22Rv1 (cell line): Measurements from ENCODE around the gene PAQR5.

Experiments
- H3K27ac ChIP-seq: fragments of 450-650 bp; 2 replicates; pipeline ENCODE4 v1.5.1; 2017
- CTCF ChIP-seq: fragments of 450-650 bp; IDR thresholded peaks from 2 replicates; pipeline ENCODE4 v1.5.1; 2017; ENCODE audit warnings: mild to moderate bottlenecking
- ZFX ChIP-seq: fragments of 450-650 bp; IDR thresholded peaks from 2 replicates; pipeline ENCODE4 v1.6.1; 2017; ENCODE audit warnings: antibody characterized with exemption, borderline replicate concordance

Gene PAQR5

DNA sequence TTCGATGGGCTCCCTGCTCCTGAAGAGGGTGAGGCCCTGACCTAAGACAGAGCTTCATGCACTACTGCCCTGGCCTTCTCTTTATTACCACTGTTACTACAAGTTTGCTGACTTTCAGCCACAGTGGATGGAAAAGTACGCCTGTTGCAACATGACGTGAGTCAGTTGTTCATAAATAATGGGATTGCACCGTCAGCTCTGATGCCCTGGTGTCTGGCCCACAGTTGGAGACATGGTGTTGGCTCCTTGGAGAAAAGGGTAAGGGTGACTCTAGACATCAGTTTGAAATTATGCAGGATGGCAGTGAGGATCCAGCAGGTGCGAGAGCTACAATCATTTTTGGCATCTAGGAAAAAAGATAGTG is 5.5 kb downstream of the PAQR5 start:
- TF ChIP-seq CTCF: no peak
- TF ChIP-seq ZFX: no peak

GRCh38 chr15:69305204-69305931 is 6.7 kb downstream of the PAQR5 start:
- TF ChIP-seq CTCF (no peak), ZFX (no peak)
- no peak overlapping the region for H3K27ac ChIP-seq

More for the DNA sequence above, 5.5 kb downstream of the PAQR5 start:
- no peak overlapping the region for H3K27ac ChIP-seq

GRCh38 chr15:69305933-69306568 is 7.3 kb downstream of the PAQR5 start:
- no peak overlapping the region for H3K27ac ChIP-seq

DNA sequence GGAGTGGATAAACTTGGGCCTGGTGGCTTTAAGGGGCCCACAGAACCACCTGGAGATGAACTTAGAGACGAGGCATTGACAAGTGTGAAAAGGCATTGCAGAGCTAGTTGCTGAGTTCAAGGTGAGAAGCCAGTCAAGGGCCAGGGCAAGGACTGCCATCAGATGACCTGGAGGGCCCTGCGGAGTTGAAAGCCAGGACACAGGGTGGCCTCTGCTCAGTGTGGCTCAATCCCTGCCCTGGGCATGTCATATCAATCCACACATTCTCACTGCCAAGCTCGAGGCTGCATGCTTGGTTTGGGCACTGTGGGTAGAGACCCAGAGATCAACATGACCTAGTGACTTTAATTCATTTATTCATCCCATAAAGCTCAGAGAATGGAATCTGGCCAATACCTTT is 9.2 kb downstream of the PAQR5 start:
- no peak for TF ChIP-seq CTCF
- TF ChIP-seq ZFX: no peak
- H3K27ac ChIP-seq: no peak overlapping the region

More at GRCh38 chr15:69305933-69306568, 7.3 kb downstream of the PAQR5 start:
- TF ChIP-seq ZFX (no peak), CTCF (no peak)

DNA sequence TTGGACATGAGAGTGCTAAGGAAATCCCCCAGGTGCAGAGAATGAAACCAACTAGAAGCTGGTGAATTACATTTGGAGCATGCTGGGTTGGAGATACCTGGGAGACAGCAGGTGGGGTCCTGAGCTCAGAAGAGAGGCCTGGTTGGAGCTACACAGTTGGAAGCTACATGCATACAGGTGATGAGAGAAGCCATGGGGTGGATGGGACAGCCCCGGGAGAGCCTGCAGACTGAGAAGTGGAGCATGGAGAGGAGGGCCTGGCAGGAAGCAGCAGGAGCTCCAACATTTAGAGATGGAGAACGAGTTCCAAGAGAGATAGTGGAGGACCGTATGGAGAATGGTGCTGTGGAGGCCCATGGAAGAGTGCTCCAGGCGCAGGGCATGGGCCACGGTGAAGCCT is 10.2 kb downstream of the PAQR5 start:
- TF ChIP-seq ZFX (no peak), CTCF (no peak)
- no peak overlapping the region for H3K27ac ChIP-seq

- no peak overlapping the region for H3K27ac ChIP-seq
- no peak for TF ChIP-seq CTCF
Observed at GRCh38 chr15:69311319-69311721, 12.6 kb downstream of the PAQR5 start.

DNA sequence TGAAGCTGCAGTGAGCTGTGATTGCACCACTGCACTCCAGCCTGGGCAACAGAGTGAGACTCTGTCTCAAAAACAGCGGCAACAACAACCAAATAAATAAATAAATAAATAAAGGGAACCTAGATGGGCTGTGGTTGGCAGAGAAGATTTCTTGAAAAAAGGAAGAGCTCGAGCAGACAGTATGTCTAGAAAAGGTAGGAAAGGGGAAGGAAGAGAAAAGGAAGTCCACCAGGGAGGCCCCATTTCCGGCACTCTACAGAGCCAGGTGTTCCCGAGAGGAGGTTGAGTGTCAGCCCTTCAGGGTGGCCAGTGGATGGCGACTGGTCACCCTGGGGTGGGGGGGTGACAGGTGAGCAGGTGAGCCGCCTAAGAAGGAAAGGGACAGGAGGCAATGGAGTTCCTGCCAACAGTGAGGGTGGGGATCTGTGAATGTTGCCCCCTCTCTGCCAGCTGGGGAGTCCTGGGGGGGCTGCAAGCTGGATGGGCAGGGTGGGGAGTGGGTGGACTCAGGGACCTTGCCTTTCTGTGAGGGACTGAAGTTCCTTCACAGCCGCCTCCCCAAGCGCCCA is 14.8 kb downstream of the PAQR5 start:
- TF ChIP-seq CTCF (no peak), ZFX (no peak)
- H3K27ac ChIP-seq: no peak overlapping the region
